Activated gamma-delta T cell treated with anti-CD3 and anti-CD28 coated beads, Interleukin-2, amount 50 U/mL, for 16 hours (primary cell): ENCODE measurements around the gene DTX3.
"Not testable (repeated sequence)": the region's sequence is repeated elsewhere in the genome, so short reads cannot be mapped to it uniquely, and the experiment has no call there.

Experiments
- DNase-seq: peaks from one replicate; pipeline ENCODE4 v3.0.0-alpha.2; 2020; ENCODE audit warnings: low read depth

DTX3 gene

DNA sequence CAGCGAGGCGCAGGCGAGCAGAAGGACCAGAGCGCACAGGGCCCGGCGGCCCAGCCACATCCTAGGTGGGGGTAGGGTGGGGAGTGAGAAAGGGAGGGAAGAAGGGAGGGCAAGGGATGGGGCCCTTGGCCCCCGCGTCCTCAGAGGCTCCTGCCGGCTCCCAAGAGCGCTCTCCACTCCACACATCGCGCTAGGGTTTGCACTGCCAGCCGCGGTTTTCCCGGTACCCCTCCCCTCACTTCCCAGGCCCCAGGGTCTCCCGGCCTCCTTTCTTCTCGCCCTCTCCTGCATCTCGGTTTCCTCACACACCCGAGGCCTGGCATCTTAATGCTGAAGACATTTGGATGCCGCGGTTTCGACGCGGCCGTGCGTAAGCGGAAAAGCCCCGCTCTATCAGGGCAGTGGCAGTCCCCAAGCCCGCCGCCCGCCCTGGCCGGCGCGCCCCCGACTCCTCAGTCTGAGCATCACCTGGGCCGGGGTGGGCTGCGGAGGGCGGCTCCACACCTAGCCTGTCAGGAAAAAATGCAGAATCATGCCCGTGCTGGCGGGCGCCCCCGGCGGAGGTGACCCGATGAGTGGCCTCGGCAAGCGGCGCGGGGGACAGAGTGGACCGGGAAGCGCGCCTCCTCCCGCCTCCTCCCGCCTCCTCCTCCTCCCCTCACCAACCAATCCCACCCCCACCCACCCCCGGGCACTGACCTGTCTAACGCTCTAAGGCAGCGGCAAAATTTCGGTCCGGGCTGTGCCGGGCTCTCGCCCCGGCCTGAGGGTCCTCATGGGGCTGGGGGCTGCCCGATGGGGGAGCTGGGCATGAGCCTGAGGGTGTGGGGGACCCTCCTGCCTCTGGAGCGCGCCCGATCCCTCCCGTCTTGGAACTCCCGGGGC lies 27.7 kb downstream of the DTX3 start:
- DNase-seq: no peak

DNA sequence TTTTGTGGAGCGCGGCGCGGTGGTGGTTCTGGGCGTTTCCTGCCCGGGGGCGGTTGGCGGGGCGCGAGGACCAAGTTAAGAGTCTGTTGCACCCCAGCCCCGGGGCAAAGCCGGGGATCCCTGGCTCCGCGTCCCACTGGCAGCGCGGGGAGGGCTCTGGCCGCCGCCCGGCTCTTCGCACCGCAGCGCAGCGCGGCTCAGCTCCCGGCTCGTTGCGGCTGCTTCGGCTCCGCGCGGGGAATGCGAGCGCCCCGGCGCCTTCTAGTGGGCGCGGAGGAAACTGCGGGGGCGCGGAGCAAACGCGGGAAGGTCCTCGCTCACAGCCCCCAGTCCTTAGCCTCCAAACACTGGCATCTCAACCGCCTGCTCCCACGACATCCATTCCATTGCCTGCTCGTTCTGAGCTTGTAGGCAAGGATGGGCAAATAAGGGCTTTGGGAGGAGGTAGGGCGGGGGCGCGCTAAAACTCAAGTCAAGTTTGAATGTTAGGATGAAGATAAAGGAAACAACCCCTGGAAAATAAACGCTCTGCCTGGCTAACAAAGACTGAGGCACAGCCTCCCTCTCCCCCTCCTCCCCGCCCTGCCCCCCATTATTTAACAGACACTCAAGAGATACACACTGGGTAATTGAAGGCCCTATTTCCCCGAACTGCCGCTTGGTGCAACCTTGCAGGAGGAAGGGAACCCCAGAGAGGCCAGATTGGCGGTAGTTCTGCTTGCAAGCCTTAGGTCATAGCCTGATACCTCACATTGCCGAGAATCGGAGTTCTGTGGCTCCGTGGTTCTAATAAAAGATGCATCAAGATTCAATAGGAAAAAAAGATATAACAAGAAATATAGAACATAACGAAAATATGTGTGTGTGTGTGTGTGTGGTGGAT lies 28.6 kb downstream of the DTX3 start, which contains the start of gene B4GALNT1:
Gene B4GALNT1, minus strand, starts transcription at position 244 of the 883 bp plus-strand sequence. CDS start 1,069 bp downstream, outside the sequence.
- DNase-seq: no peak

DNA sequence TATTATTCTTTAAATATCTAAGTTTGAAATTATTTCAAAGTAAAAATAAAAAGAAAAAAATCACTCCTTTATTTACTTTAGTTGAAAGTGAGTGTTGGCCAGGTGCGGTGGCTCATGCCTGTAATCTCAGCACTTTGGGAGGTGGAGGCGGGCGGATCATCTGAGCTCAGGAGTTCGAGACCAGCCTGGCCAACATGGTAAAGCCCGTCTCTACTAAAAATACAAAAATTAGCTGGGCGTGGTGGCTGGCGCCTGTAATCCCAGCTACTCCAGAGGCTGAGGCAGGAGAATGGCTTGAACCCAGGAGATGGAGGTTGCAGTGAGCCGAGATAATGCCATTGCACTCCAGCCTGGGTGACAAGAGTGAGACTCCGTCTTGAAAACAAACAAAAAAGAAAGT lies 32.1 kb downstream of the DTX3 start:
- not testable (repeated sequence) for DNase-seq

DNA sequence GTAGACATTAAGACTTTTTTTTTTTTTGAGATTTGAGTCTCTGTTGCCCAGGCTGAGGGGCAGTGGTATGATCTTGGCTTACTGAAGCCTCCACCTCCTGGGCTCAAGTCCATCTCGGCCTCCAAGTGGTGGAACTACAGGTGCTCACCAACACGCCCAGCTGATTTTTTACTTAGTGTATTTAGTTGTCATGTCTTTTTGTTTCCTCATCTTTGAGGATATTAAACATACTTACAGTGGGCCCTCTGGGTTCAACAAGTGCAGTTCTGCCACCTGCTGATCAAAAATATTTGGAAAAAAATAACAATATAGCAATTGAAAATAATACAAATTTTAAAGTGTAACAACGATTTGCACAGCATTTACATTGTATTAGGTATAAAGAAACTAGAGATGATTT lies 32.7 kb downstream of the DTX3 start:
- no peak for DNase-seq

DNA sequence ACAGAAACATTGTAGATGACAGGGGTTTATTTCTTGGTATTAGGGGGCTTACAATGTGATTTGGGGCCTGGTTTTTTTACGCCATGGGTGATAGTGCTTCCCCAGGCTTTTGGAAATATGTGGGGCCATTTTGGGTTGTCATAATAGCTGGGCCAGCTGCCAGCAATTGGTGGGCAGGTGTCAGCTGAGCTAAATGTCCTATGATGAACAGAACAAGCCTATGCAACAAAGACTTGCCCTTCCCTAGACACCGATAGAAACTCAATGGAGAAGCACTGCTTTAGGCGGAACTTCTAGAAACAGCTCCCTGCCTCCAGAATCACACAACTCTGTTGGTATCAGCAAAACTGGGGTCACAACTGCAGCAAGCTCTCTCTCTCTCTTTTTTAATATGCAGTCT lies 33.5 kb downstream of the DTX3 start:
- DNase-seq: no peak

DNA sequence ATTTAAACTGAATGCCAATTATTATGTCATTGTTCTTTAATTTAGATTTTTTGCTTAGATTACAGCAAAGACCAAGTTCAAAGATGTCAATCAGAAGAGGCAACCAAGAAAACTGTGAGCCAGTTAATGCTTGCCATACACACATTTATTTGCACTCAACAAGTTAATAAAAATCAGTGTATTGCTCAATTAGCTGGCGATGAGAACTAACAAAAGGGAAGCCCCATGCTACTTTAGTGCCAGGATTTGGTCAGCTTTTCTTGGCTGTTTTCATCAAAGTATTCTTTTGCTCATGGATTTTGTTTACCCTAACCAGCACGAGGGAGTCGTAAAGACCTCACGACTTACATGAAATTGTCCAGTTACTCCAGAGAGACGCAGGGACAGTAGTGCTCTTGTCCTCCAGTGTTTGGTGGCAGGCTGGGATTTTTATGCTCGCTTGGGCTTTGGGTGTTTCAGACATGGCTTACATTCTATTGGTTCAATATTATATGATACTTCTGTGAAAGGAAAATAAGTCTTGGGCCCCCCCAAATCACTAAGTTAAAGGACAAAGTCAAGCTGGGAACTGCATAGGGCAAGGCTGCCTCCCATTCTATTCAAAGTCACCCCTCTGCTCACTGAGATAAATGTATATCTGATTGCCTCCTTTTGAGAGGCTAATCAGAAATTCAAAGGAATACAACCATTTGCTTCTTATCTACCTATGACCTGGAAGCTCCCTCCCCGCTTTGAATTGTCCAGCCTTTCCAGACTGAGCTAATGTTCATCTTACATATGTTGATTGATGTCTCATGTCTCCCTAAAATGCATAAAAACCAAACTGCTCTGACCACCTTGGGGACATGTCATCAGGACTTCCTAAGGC lies 35.8 kb downstream of the DTX3 start:
- no peak for DNase-seq

DNA sequence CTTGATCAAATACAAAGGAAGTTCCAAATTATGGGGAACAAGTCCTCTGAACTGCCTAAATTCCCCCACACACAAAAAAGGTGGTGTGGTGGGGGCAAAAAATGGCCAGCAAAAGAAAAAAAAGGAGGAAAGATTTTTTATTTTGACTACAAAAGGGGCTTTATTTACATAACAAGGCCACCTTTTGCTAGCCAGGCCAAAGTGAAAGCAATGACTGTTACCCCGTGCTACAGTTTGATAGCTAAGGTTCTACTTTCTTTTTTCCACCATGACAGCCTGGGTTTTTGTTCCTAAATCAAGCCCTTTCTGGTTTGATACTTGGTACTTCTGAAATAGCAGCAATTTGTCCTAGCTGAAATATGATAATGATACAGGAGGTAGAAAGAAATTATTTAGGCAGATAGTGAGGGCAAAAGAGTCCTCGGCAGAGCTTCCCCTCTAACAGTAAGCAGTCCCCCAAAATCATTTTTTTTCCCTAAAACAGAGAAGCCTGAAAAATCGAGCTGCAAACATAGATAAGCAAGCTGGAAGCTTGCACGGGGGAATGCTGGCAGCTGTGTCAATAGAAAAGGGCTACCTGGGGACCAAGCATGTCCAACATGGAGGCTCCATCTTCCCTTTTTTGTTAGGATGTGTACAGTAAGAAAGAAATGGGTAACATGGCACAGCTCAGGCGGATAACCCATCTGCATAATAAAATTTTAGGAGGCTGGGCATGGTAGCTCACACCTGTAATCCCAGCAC lies 37.2 kb downstream of the DTX3 start:
- no peak for DNase-seq

DNA sequence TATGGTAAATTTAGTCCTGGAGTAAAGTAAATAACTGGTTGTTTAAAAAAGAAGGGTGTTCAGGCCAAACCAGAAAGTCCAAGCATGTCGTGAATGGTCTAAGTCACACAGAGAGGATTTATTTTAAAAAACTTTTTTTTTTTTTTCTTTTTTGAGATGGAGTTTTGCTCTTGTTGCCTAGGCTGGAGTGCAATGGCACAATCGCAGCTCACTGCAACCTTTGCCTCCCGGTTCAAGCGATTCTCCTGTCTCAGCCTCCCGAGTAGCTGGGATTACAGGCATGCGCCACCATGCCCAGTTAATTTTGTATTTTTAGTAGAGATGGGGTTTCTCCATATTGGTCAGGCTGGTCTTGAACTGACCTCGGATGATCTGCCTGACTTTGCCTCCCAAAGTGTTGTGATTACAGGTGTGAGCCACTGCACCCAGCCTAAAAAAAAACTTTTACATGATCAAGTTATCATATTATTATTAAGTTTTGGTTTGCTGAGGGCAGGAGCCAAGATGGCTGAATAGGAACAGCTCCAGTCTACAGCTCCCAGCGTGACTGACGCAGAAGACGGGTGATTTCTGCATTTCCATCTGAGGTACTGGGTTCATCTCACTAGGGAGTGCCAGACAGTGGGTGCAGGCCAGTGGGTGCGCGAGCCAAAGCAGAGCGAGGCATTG lies 41.5 kb downstream of the DTX3 start:
- not testable (repeated sequence) for DNase-seq

DNA sequence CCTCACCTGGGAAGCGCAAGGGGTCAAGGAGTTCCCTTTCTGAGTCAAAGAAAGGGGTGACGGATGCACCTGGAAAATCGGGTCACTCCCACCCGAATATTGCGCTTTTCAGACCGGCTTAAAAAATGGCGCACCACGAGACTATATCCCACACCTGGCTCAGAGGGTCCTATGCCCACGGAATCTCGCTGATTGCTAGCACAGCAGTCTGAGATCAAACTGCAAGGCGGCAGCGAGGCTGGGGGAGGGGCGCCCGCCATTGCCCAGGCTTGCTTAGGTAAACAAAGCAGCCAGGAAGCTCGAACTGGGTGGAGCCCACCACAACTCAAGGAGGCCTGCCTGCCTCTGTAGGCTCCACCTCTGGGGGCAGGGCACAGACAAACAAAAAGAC lies 42.0 kb downstream of the DTX3 start:
- not testable (repeated sequence) for DNase-seq

DNA sequence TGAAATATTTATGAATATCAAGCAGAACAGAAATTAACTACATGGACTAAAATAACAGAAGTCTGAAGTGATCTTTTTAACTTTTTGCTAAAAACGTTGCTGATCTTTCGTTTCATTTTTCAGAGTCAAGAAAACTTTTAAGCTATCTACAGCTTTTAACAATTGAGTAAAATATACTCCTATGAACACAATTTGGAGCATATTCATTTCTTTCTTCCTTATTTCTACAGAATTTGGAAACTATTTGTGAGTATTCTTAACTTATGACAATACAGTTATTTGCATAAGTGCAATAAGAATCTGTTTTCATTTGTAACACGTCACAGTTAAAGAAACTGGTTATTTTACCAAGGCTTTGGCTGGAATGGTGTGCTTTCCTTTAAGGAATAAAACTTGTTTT lies 49.4 kb downstream of the DTX3 start:
- DNase-seq: no peak

DNA sequence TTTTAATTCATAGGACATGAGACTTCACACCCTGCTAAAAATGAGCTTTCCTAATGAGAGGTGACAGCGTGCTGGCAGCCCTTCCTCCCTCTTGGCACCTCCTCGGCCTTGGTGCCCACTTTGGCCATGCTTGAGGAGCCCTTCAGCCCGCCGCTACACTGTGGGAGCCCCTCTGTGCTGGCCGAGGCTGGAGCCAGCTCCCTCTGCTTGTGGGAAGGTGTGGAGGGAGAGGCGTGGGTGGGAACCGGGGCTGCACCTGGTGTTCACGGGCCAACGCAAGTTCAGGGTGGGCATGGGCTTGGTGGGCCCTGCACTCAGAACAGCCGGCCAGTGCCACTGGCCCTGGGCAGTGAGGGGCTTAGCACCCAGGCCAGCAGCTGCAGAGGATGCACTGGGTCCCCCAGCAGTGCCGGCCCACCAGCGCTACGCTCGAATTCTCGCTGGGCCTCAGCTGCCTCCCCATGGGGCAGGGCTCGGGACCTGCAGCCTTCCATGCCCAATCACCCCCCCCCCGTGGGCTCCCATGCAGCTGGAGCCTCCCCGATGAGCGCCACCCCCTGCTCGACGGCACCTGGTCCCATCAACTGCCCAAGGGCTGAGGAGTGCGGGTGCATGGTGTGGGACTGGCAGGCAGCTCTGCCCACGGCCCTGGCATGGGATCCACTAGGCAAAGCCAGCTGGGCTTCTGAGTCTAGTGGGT lies 51.1 kb downstream of the DTX3 start:
- no peak for DNase-seq

DNA sequence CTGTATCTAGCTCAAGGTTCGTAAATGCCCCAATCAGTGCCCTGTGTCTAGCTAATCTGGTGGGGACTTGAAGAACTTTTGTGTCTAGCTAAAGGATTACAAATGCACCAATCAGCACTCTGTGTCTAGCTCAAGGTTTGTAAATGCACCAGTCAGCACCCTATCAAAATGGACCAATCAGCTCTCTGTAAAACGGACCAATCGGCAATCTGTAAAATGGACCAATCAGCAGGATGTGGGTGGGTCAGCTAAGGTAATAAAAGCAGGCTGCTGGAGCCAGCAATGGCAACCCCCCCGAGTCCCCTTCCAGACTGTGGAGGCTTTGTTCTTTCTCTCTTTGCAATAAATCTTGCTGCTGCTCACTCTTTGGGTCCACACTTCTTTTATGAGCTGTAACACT lies 51.8 kb downstream of the DTX3 start:
- DNase-seq: not testable (repeated sequence)

DNA sequence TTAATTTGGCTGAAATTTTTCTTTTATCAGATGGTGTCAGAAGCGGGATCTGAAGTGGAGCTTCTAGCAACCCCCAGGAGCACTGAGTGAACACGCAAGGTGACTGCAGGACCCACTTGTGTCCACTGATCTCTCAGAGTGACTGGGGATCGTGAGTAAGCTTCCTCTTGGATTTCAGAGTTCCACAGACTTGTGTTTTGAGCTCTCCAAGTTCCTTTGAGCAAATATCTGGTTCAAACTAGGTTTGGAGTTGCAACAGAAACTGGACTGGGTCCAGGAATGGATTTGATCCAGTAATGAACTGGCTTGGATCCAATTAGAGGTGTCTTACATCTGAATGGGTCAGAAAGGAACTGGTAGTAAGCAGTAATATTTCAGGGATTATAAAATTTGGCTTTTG lies 53.1 kb downstream of the DTX3 start:
- no peak for DNase-seq

DNA sequence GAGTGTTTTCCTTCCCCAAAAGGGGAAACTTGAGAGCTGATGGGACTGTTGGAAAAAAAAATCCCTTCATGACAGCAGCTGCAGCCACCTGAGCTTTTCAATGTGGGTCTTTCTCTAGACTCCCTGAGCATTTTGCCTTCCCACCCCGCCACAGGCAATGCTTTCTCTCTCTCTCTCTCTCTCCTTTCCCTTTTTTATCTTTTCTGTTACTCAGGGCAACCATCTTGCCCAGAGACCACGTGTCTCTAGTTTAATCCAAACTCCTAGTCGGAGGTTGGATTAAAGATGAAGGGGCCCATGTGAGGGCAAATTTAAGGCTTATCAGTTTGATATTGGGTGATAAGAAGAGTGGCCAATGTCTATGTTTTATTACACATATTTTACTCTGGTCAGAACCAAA lies 54.3 kb downstream of the DTX3 start:
- DNase-seq: no peak
